GM13976 (cell line): ENCODE results near the gene NBEAL2.

Experiments used
- DNase-seq: peaks from one replicate; pipeline ENCODE4 v3.0.0; 2012; ENCODE audit warnings: low spot score
- in situ Hi-C: fragments of 300-500 bp; cut with MboI; formaldehyde crosslinking; loops from one replicate; pipeline ENCODE4 v1.12.0; 2022; ENCODE audit warnings: low sequenced_read_pairs, mixed read lengths, inconsistent platforms; ENCODE audit not compliant: unreplicated experiment
- TF ChIP-seq, protein P1 (sequence below): IDR thresholded peaks from 2 replicates; pipeline ENCODE4 v1.5.1; 2012; ENCODE audit warnings: borderline replicate concordance, mild to moderate bottlenecking; ENCODE audit not compliant: insufficient read depth; ENCODE audit errors: extremely low read depth, missing control alignments, control extremely low read depth

The NBEAL2 gene

DNA sequence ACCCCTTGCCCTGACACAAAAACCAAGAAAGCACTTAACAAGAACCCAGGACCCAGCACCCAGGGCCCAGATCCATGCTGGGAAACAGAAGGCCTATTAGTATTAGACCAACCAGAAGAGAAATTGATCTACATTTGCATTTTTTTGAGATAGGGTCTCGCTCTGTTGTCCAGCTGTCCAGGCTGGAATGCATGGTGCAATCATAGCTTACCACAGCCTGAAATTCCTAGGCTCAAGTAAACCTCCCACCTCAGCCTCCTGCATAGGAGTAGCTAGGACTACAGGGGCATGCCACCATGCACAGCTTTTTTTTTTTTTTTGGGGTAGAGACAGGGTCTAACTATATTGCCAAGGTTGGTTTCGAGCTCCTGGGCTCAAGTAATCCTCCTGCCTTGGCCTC is 29.3 kb upstream of the NBEAL2 start:
- in situ Hi-C loops, result no loop called here
- TF ChIP-seq, protein P1, sequence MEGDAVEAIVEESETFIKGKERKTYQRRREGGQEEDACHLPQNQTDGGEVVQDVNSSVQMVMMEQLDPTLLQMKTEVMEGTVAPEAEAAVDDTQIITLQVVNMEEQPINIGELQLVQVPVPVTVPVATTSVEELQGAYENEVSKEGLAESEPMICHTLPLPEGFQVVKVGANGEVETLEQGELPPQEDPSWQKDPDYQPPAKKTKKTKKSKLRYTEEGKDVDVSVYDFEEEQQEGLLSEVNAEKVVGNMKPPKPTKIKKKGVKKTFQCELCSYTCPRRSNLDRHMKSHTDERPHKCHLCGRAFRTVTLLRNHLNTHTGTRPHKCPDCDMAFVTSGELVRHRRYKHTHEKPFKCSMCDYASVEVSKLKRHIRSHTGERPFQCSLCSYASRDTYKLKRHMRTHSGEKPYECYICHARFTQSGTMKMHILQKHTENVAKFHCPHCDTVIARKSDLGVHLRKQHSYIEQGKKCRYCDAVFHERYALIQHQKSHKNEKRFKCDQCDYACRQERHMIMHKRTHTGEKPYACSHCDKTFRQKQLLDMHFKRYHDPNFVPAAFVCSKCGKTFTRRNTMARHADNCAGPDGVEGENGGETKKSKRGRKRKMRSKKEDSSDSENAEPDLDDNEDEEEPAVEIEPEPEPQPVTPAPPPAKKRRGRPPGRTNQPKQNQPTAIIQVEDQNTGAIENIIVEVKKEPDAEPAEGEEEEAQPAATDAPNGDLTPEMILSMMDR, result no peak
- no peak for DNase-seq

- in situ Hi-C loops, result no loop called here
- DNase-seq, result no peak
- TF ChIP-seq, protein P1, result no peak
These were observed 28.7 kb upstream of the NBEAL2 start for GRCh38 chr3:46950650-46951241.

DNA sequence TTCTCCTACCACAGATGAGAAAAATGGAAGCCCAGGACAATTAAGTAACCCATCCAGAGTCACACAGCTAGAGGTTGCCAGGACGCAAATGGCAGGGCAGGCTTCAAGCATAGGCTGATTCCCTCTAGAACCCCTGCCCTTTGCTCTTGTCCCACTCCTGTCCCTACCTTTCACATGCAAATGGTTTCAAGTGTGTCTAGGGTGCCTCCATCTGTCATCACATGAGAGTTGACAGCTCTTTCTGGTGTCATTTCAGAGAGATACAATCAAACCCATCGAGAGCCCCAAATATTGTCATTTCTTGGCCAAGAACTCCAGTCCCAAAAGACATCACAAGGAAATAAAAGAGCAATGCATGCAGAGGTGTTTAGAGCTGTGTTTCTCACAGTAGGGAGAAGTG is 26.7 kb upstream of the NBEAL2 start:
- TF ChIP-seq, protein P1, result no peak
- in situ Hi-C loops, result no loop called here
- no peak for DNase-seq

GRCh38 chr3:46953234-46954010 is 26.0 kb upstream of the NBEAL2 start:
- TF ChIP-seq, protein P1, result no peak
- in situ Hi-C loops, result no loop called here

GRCh38 chr3:46954178-46954577 is 25.3 kb upstream of the NBEAL2 start:
- TF ChIP-seq, protein P1, result no peak
- in situ Hi-C loops, result no loop called here
- DNase-seq, result no peak

More at GRCh38 chr3:46953234-46954010, 26.0 kb upstream of the NBEAL2 start:
- no peak for DNase-seq

DNA sequence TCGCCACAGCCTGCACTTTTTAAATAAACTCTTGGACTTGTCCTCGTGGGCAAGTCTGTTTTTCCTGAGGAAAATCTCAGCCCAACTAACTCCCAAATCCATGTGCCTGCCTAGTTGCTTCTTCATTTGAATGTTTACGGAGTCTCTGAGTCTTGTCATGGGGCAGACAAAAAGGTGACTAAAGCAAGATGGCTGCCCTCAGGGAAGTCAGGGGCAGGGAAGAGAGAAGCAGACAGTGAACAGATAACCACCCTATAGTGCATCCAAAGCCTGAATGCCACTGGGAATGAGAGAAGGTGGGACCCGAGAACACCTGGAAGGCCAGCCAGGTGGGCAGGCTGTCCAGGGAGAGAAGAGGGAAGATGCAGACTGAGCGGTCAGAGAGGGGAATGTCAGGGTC is 24.3 kb upstream of the NBEAL2 start:
- in situ Hi-C loops, result no loop called here
- TF ChIP-seq, protein P1, result no peak

More for the DNA sequence above, 24.3 kb upstream of the NBEAL2 start:
- DNase-seq, result no peak
